Activated T-helper 17 cell treated with anti-CD3 and anti-CD28 coated beads, Interleukin-2, amount 50 U/mL, for 72 hours (primary cell): ENCODE results near the gene MOCS1. TPM values are rescaled to one million over a fixed set of nuclear protein-coding genes. Genes with fewer than 3 reads are reported as not detected.

Experiments
- ATAC-seq: fragments of 150-1000 bp; cut with Tn5 transposase; replicated peaks from 2 replicates; pipeline ENCODE4 v1.10.0; 2021; ENCODE audit warnings: mild to moderate bottlenecking, moderate library complexity
- H3K27ac Mint-ChIP-seq: one replicate; pipeline ENCODE4 v1.8.0; 2022; ENCODE audit warnings: mixed read lengths
- H3K27me3 Mint-ChIP-seq: one replicate; pipeline ENCODE4 v1.8.0; 2022; ENCODE audit warnings: mixed read lengths
- H3K36me3 Mint-ChIP-seq: one replicate; pipeline ENCODE4 v1.8.0; 2022; ENCODE audit warnings: low read depth, mild to moderate bottlenecking, mixed read lengths
- H3K4me1 Mint-ChIP-seq: one replicate; pipeline ENCODE4 v1.8.0; 2022; ENCODE audit warnings: mixed read lengths
- H3K4me3 Mint-ChIP-seq: one replicate; pipeline ENCODE4 v1.8.0; 2022; ENCODE audit warnings: mild to moderate bottlenecking, mixed read lengths
- H3K9me3 Mint-ChIP-seq: one replicate; pipeline ENCODE4 v1.8.0; 2022; ENCODE audit warnings: mixed read lengths
- total RNA-seq, 2 donors: library from RNA; stranded (reverse); gene quantifications; one replicate each; pipeline ENCODE4 v1.2.3, GENCODE V29; 2022

MOCS1 gene
- total RNA-seq, 2 donors from 2014 or later: 0.65 to 1.1 TPM

DNA sequence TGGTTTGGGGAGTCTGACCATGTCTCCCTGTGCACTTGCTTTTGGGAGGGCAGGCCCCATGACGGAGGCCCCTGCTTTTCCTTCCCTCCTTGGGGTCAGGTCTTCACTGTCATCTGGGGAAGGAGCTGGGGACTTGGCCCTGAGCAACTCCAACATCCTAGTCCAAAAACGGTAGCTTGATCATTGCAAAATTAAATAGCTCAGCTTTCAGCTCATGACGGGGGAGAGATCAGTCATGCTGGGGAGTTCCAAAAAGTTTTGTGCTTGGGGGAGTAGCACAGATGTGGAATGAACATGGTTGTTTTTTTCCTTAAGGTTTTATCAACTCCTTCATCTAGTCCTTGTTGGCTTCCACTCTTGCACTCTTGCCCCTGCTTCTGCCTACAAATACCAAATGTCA is 60.8 kb downstream of the MOCS1 start:
- Mint-ChIP-seq H3K4me1 (no peaks in the 10 kb centered on the region), H3K27ac (no peak overlapping the region), H3K27me3 (peaks cover 9% of the 10 kb centered on the region), H3K9me3 (no peaks in the 10 kb centered on the region), H3K36me3 (no peaks in the 10 kb centered on the region), H3K4me3 (no peak overlapping the region)
- ATAC-seq: no peak

DNA sequence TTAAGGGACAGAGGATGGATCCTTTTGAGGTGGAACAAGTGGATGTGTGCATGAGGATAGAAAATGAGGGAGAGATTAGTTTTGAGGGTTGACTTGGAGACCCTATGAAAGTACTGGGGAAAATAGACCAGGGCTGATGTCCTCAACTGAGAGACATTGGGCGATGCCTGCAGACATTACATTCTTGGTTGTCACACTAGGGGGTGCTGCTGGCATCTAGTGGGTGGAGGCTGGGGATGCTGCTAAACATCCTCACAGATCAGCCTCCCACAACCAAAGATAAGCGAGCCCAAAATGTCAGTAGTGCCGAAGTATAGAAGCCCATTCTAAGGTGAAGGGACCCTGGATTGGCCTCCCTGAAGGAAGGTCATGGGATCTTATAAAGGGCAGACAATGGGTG is 63.3 kb downstream of the MOCS1 start:
- no peak for ATAC-seq
- Mint-ChIP-seq H3K36me3 (no peaks in the 10 kb centered on the region), H3K4me1 (no peaks in the 10 kb centered on the region), H3K4me3 (no peak overlapping the region), H3K9me3 (no peaks in the 10 kb centered on the region), H3K27me3 (peaks cover 23% of the 10 kb centered on the region), H3K27ac (no peak overlapping the region)

DNA sequence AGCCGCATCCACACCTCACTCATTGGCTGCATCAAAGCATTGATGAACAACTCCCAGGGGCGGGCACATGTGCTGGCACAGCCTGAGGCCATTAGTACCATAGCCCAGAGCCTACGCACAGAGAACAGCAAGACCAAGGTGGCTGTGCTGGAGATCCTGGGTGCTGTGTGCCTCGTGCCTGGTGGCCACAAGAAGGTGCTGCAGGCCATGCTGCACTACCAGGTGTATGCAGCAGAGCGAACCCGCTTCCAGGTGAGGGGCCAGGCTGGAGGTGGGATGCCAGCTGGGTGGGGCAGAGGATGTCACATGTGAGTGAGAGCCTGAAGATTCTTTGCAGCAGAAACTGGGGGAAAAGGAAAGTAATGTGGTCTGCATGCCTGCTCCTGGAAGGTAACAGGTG is 66.7 kb downstream of the MOCS1 start:
- Mint-ChIP-seq H3K4me3 (no peak overlapping the region), H3K9me3 (no peaks in the 10 kb centered on the region), H3K27me3 (peaks cover 19% of the 10 kb centered on the region), H3K4me1 (no peaks in the 10 kb centered on the region), H3K27ac (no peak overlapping the region), H3K36me3 (no peaks in the 10 kb centered on the region)
- no peak for ATAC-seq

DNA sequence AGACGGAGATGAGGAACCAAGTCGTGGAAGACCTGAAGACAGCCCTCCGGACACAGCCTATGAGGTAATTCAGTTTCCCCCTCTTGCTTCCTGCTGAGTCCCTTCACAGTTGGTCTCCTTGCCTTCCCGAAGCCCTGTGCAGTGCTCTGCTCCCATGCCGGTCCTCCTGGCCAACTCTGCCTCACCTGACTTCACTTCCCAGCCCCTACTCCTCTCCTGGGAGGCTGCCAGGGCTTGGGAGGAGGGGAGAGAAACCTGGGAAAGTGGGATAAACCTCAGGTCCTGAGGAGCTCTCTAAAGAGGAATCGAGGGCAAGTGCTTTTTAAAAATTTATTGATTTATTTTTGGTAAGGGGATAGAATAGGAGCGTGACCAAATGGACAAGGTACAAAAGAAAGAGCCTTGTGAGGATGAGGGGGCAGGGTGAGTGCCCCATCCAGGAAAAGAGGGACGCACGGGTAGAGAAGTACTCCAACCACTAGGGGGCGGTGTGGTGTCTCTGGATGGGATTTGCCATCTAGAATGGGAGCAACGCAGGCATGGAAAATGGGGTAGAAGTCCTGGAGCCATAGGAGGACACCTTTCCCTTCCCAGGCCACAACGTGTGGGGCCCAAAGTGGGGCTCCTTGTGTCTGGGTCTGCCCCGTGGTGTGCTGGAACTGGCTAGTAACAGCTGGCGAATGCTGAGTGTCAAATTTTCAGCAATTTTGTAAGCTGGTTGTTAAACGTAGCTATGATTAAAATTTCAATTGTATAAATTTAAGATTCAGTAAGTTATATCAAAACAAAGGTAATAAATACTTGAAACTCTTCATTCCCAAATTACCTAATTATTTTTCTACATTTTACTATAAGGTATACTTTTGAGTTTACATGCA is 69.0 kb downstream of the MOCS1 start:
- no peak overlapping the region for H3K4me3 Mint-ChIP-seq
- no peaks in the 10 kb centered on the region for H3K4me1 Mint-ChIP-seq
- no peaks in the 10 kb centered on the region for H3K36me3 Mint-ChIP-seq
- peak; percentile 32 for ATAC-seq
- H3K27me3 Mint-ChIP-seq: peaks cover 32% of the 10 kb centered on the region
- no peaks in the 10 kb centered on the region for H3K9me3 Mint-ChIP-seq
- H3K27ac Mint-ChIP-seq: no peak overlapping the region

DNA sequence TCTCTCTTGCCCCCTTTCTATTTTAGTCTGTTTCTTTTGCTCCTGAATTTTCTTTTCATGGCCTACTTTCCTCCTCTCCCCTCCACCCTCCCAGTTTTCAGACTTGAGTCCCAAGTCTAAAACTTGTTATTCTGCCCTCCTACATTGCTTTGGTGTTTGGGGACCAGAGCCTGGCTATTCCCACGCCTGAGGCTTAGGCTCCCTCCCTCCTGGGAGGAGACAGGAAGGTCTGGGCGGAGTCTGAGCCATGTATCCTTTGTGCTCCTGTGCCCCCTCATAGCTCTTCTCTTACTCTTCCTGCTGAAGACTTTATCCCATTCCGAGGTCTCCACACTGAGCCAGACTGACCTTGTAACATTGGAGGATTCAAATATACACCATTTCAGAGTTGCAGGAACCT is 72.6 kb downstream of the MOCS1 start:
- ATAC-seq: no peak
- Mint-ChIP-seq H3K4me1 (no peaks in the 10 kb centered on the region), H3K4me3 (no peak overlapping the region), H3K36me3 (no peaks in the 10 kb centered on the region), H3K9me3 (no peaks in the 10 kb centered on the region), H3K27me3 (peaks cover 33% of the 10 kb centered on the region), H3K27ac (no peak overlapping the region)

DNA sequence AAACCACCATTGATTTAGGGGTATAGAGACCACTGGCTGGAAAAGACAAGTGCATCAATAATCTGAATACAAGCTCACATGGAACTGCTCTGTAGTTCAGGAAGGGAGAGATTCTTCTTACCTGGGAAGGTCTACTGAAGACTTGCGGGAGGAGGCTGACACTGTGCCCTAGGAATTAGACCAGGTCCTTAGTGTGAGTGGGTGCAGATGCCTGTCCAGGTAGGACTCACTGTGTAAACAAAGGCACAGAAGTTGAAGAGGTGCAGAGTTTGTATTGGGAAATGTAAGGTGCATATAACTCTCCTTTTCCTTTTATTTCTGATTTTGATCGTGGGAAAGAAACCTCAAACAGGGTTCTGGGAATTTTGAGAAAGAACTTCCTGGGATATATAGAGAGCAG is 75.2 kb downstream of the MOCS1 start:
- H3K27me3 Mint-ChIP-seq: peaks cover 33% of the 10 kb centered on the region
- no peak for ATAC-seq
- H3K27ac Mint-ChIP-seq: no peak overlapping the region
- no peak overlapping the region for H3K4me3 Mint-ChIP-seq
- H3K9me3 Mint-ChIP-seq: no peaks in the 10 kb centered on the region
- no peaks in the 10 kb centered on the region for H3K36me3 Mint-ChIP-seq
- no peaks in the 10 kb centered on the region for H3K4me1 Mint-ChIP-seq

DNA sequence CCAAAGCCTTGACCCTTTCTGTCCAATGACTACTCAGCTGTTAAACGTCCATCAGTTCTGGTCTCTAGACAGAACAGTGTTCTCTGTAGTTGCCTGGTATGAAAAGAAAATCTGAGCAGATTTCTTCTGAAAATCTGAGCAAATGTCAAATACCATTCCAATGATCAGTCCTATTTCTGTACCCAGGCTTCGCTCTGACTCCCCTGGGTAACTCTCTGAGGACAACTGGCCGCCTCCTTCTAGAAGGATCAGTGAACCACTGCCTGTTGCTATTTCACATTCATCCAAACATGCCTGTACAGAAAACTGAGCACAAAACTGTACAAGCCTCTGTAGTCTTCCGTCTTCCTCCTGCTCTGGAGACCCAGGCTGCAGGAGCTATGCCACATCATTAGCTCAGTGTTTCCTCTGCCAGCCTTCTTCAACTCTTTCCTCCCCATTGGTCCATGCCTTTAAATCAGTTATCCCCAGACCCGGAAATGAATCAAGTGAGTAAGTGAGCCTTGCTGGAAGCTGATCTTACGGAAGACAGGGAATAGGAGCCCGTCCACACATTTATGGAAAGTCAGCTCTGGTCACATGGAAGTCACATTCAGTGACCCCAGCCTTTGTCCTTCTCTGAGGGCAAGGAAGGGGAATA is 78.8 kb downstream of the MOCS1 start:
- no peaks in the 10 kb centered on the region for H3K4me1 Mint-ChIP-seq
- no peaks in the 10 kb centered on the region for H3K9me3 Mint-ChIP-seq
- no peak for ATAC-seq
- no peak overlapping the region for H3K4me3 Mint-ChIP-seq
- peaks cover 17% of the 10 kb centered on the region for H3K27me3 Mint-ChIP-seq
- H3K27ac Mint-ChIP-seq: no peak overlapping the region
- H3K36me3 Mint-ChIP-seq: no peaks in the 10 kb centered on the region

Other genes with a start within 250 kb of the MOCS1 start
- under 1 TPM in 1 of 2 donors, not detected in 1; 0.48 TPM for gene KIF6, start 209.1 kb downstream of the MOCS1 start, total RNA-seq
- gene DAAM2, start 142.1 kb downstream of the MOCS1 start, total RNA-seq: not detected